LNCAP (cell line): ENCODE data around the gene GCNA.

ENCODE experiments used
- TF ChIP-seq, protein P1 (sequence below): fragments of 450-650 bp; IDR thresholded peaks from 2 replicates; pipeline ENCODE4 v1.5.1; 2017; ENCODE audit warnings: mild to moderate bottlenecking

The GCNA gene

DNA sequence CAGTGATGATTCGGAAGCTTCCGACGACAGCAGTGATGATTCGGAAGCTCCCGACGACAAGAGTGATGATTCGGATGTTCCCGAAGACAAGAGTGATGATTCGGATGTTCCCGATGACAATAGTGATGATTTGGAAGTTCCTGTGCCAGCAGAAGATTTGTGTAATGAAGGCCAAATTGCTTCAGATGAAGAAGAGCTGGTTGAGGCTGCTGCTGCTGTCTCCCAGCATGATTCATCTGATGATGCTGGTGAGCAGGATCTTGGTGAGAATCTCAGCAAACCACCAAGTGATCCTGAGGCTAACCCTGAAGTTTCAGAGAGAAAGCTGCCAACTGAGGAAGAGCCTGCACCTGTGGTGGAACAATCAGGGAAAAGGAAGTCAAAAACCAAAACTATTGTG lies 25.9 kb downstream of the GCNA start:
- TF ChIP-seq, protein P1, sequence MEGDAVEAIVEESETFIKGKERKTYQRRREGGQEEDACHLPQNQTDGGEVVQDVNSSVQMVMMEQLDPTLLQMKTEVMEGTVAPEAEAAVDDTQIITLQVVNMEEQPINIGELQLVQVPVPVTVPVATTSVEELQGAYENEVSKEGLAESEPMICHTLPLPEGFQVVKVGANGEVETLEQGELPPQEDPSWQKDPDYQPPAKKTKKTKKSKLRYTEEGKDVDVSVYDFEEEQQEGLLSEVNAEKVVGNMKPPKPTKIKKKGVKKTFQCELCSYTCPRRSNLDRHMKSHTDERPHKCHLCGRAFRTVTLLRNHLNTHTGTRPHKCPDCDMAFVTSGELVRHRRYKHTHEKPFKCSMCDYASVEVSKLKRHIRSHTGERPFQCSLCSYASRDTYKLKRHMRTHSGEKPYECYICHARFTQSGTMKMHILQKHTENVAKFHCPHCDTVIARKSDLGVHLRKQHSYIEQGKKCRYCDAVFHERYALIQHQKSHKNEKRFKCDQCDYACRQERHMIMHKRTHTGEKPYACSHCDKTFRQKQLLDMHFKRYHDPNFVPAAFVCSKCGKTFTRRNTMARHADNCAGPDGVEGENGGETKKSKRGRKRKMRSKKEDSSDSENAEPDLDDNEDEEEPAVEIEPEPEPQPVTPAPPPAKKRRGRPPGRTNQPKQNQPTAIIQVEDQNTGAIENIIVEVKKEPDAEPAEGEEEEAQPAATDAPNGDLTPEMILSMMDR = no peak

DNA sequence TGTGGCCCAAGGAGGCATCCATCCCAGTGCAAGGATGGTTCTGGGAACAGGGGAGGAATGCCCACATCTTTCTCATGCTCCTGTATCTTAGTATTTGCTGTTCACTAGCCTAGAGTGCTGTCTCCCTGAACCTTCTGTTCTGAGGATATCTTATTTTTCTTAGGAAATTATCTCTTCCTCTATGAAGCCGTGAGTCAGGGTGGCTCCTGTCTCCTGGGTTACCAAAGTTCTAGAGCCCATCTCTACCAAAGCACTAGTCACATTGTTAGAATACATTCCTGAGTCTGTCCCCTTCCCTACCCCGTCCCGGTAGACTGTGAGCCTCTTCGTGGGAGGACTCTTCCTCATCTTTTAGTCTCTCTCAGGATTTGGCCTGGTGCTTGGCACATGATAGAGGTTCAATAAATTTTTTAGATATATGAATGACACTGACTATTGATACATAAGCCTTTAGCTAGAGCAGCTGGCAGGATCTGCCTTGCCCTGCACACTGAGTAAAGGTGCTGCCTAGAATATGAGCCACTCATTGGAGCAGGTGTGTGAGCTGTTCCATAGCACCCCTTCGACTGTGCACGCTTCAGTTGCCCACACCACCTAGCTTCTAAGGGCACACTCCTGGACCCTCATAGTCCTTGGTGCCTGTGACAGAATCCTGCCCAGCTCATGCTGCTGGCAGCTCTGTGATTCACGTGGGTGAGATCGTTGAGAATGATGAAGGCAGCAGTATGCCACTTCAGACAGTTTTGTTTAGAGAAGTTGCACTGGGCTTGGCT lies 26.7 kb downstream of the GCNA start:
- TF ChIP-seq, protein P1 = no peak

DNA sequence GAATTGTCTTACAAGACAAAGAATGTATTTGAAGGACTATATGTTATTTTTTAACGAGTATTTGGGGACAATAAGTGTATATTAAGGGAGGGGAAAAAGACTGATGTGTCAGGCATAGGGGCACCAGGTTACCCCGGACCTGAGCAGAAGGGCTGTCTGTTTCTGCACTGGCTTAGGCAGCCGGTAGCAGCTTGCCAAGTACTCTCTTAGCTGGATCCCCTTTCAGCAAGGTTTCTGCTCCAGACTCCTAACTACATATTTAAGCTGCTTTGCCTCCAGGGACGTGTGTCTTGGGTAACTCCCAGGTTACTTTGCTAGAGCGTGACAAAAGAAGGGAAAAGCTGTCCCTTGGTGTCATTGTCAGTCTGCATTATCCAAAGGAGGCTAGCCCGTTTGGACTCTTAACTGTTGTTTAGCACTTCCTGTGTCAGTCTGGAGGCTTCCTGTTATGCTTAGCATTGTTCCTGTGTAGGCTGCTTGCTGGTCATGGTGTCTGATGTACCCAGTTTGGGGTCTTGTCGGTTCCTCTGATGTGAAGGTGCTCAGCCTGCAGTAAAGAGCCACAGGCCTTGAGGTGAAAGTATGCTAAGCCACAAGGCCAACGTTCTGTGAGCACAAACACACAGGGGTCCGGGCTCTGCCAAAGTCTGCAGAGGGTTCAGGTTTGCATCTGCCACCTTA lies 28.4 kb downstream of the GCNA start:
- TF ChIP-seq, protein P1 = no peak

DNA sequence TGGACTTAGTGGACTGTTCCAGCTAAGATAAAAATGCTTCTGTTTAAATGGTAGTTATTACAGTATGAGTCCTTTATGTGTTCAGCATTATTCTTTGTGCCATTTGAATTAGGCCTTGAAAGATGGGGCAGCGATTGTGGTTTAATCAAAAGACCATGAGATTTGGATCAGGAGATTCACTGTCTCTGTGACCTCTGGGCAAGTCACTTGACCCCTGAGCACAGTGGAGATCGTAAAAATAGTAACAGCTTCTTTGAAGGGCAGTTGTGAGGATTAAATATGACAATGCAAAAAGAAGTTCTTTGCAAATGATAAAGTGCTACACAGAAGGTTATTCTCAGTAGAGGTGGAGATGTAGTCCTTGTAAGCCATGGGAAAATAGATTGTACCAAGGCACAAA lies 29.3 kb downstream of the GCNA start:
- TF ChIP-seq, protein P1 = no peak

DNA sequence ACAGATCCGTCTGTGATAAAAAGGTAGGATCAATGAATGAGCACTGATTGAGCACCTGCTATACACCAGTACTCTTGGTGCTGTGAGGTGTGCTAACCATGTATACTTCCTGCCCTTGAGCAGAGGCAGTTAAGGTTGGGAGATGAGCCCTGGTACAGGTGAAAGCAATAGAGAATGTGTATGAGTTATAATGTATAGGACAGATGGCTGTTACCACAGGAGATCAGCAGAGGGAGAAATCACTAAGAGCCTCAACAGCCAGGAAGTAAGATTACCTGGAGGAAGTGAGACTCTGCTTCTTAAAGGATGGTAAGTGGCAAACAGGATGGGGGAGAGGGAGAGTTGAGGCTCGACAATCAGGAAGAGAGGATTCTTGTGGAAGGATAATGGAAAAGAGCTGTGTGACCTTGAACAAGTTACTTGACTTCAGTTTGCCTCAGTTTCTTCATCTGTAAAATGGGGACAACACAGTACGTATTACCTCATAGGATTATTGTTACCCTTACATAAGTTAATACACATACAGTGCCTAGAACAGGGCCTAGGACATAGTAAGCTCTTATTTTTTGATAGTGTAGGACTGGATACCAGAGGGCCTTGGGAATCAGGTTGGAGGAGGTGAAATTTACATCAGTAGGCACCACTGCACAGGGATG lies 31.0 kb downstream of the GCNA start:
- TF ChIP-seq, protein P1 = no peak

DNA sequence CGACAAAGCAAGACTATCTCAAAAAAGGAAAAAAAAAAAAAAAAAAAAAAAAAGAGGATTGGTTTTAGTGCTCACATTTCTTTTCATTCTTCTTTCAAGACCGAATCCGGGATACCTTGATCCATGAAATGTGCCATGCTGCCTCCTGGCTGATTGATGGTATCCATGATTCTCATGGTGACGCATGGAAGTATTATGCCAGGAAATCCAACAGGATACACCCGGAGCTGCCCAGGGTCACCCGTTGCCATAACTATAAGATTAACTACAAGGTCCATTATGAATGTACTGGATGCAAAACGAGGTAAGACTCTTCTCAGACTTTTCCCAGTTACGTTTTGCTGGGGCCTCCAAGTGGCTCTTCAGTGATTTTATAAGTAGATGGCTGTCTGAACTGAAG lies 34.0 kb downstream of the GCNA start:
- TF ChIP-seq, protein P1 = no peak

DNA sequence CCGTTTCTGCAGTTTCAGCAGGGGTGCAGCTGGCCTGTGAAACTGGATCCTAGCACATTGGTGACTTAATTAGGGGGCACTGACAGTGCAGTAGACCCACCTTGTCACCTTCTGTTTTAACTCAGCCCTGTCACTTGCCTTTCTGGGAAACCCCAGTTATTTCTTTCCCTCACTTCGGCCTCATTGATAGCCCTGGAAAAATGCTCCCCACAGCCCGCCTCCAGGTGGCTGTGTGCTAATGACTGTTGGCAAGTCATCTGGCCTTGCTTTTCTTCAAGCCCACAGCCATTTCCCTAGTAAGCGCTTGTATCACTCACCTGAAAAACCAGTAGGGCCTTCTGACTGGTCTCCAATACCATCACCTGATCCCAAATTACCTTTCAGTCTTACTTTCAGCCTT lies 36.8 kb downstream of the GCNA start:
- TF ChIP-seq, protein P1 = no peak
